Liver (tissue), 9 donors: ENCODE results near the gene SEMA3C. TPM values are rescaled to one million over a fixed set of nuclear protein-coding genes. Genes with fewer than 3 reads are reported as not detected.

ENCODE experiments used
- DNase-seq: peaks from one replicate; pipeline ENCODE4 v3.0.0-alpha.2; 2017; ENCODE audit warnings: low spot score
- H3K27ac ChIP-seq, 2 donors: one replicate each; pipeline ENCODE4 v1.7.0; 2013; ENCODE audit warnings: inconsistent platforms in 2 of 2, low read length in 2 of 2, control low read depth in 1 of 2, low read depth in 1 of 2, mild to moderate bottlenecking in 1 of 2
- H3K27me3 ChIP-seq, 4 donors: one replicate each; pipeline versions ENCODE4 v1.6.1 to v1.7.0; 2013; ENCODE audit warnings: low read length in 3 of 4, inconsistent platforms in 1 of 4, mild to moderate bottlenecking in 1 of 4, moderate library complexity in 1 of 4; ENCODE audit not compliant: control insufficient read depth in 4 of 4, insufficient read depth in 4 of 4
- H3K36me3 ChIP-seq, 4 donors: one replicate each; pipeline versions ENCODE4 v1.6.1 to v1.7.0; 2013; ENCODE audit warnings: low read length in 3 of 4, mild to moderate bottlenecking in 3 of 4, low read depth in 1 of 4, moderate library complexity in 1 of 4; ENCODE audit not compliant: control insufficient read depth in 4 of 4, insufficient read depth in 3 of 4
- H3K4me1 ChIP-seq, 4 donors: one replicate each; pipeline versions ENCODE4 v1.6.1 to v1.7.0; 2013; ENCODE audit warnings: low read length in 3 of 4, mild to moderate bottlenecking in 3 of 4, moderate library complexity in 1 of 4; ENCODE audit not compliant: control insufficient read depth in 4 of 4, insufficient read depth in 4 of 4
- H3K4me3 ChIP-seq, 3 donors: one replicate each; pipeline versions ENCODE4 v1.6.1 to v1.7.0; 2013; ENCODE audit warnings: low read length in 3 of 3, control low read depth in 1 of 3, low read depth in 1 of 3, mild to moderate bottlenecking in 1 of 3
- H3K9ac ChIP-seq, 2 donors: one replicate each; pipeline ENCODE4 v1.7.0; 2013; ENCODE audit warnings: low read length in 2 of 2, mild to moderate bottlenecking in 2 of 2, moderate library complexity in 2 of 2, control low read depth in 1 of 2, low read depth in 1 of 2
- H3K9me3 ChIP-seq, 4 donors: one replicate each; pipeline versions ENCODE4 v1.6.1 to v1.7.0; 2013; ENCODE audit warnings: low read length in 3 of 4; ENCODE audit not compliant: control insufficient read depth in 4 of 4
- ATF3 ChIP-seq: IDR thresholded peaks from 2 replicates; pipeline ENCODE4 v1.6.1; 2016; ENCODE audit warnings: antibody characterized with exemption
- CTCF ChIP-seq: fragments of 150-350 bp; IDR thresholded peaks from 2 replicates; pipeline ENCODE4 v1.5.1; 2017; ENCODE audit warnings: improper control_type of control experiment, low read depth, low read length; ENCODE audit not compliant: missing input control
- FOXA1 ChIP-seq: IDR thresholded peaks from 2 replicates; pipeline ENCODE4 v1.6.1; 2016; ENCODE audit warnings: antibody characterized with exemption
- GABPA ChIP-seq, 2 donors: IDR thresholded peaks in 1 of 2; conservative IDR thresholded peaks in 1 of 2; 2 replicates each; pipeline ENCODE4 v1.6.1; 2016; ENCODE audit warnings: antibody characterized with exemption in 2 of 2, mild to moderate bottlenecking in 1 of 2, moderate library complexity in 1 of 2
- HNF4A ChIP-seq, 2 donors: conservative IDR thresholded peaks; 2 replicates each; pipeline ENCODE4 v1.6.1; 2016; ENCODE audit warnings: antibody characterized with exemption in 2 of 2, mild to moderate bottlenecking in 2 of 2
- HNF4G ChIP-seq: IDR thresholded peaks from 2 replicates; pipeline ENCODE4 v1.6.1; 2016; ENCODE audit warnings: antibody characterized with exemption
- JUND ChIP-seq, 2 donors: IDR thresholded peaks; 2 replicates each; pipeline ENCODE4 v1.6.1; 2016; ENCODE audit warnings: antibody characterized with exemption in 2 of 2
- MAX ChIP-seq: IDR thresholded peaks from 2 replicates; pipeline ENCODE4 v1.6.1; 2016; ENCODE audit warnings: antibody characterized with exemption
- SP1 ChIP-seq: IDR thresholded peaks from 2 replicates; pipeline ENCODE4 v1.6.1; 2018; ENCODE audit warnings: antibody characterized with exemption, mild to moderate bottlenecking
- YY1 ChIP-seq: IDR thresholded peaks from 2 replicates; pipeline ENCODE4 v1.6.1; 2016; ENCODE audit warnings: antibody characterized with exemption, mild to moderate bottlenecking
- WGBS: extraction: QIAGEN DNeasy Blood & Tissue Kit; methylation state at CpG from one replicate; pipeline ENCODE4 v1.1.7; 2013; 5-methylcytosine and 5-hydroxymethylcytosine counted together
- polyA plus RNA-seq, 2 donors: library from polyadenylated mRNA; stranded (reverse) in 1 of 2; unstranded in 1 of 2; fragments of 200-250 nt in 1 of 2; fragments of >200 nt in 1 of 2; fragmentation: Nextera tagmentation in 1 of 2; extraction: Ambion mirVana in 1 of 2; gene quantifications; one replicate each; pipeline versions ENCODE4 v1.2.1 to v1.2.3, GENCODE V29; 2013 to 2015
- total RNA-seq, 2 donors: library from RNA; depleted of rRNA; stranded (reverse); fragments of >200 nt; gene quantifications; one replicate each; pipeline ENCODE4 v1.2.3, GENCODE V29; 2014
- donor health status: healthy.
- donor health status: healthy.
- donor health status: healthy.
- donor health status: healthy.
- donor health status: healthy.

SEMA3C gene
- total and polyA plus RNA-seq, 4 donors = 0.20 to 1.8 (median 0.64) TPM

- WGBS = 82% methylated on average over 4 of the region's 4 CpGs
- Histone ChIP-seq H3K9me3 (no peaks in the 10 kb centered on the region), H3K27ac (no peak overlapping the region), H3K4me1 (no peaks in the 10 kb centered on the region), H3K27me3 (no peaks in the 10 kb centered on the region), H3K4me3 (no peak overlapping the region), H3K9ac (no peak overlapping the region), H3K36me3 (no peaks in the 10 kb centered on the region)
- no peak for DNase-seq
- TF ChIP-seq CTCF (no peak), YY1 (no peak), HNF4G (no peak), GABPA (IDR thresholded peaks at IDR 0.05 in 1 of 2, conservative IDR thresholded peaks at IDR 0.05 in 1 of 2) (no peak), ATF3 (no peak)
Observed at GRCh38 chr7:80724249-80724871, 194.5 kb downstream of the SEMA3C start.

GRCh38 chr7:80722616-80723195 lies 196.1 kb downstream of the SEMA3C start:
- H3K9ac ChIP-seq = no peak overlapping the region
- 72% methylated on average over 3 of the region's 3 CpGs for WGBS
- H3K9me3 ChIP-seq = no peaks in the 10 kb centered on the region
- TF ChIP-seq MAX (no peak), HNF4A (conservative IDR thresholded peaks at IDR 0.05) (no peak), FOXA1 (no peak), SP1 (no peak)
- no peak overlapping the region for H3K27ac ChIP-seq
- no peaks in the 10 kb centered on the region for H3K27me3 ChIP-seq
- no peaks in the 10 kb centered on the region for H3K4me1 ChIP-seq
- no peak for DNase-seq
- H3K36me3 ChIP-seq = no peaks in the 10 kb centered on the region
- H3K4me3 ChIP-seq = no peak overlapping the region

- 71% methylated on average over 3 of the region's 3 CpGs for WGBS
- no peaks in the 10 kb centered on the region for H3K27me3 ChIP-seq
- H3K9me3 ChIP-seq = no peaks in the 10 kb centered on the region
- H3K36me3 ChIP-seq = no peaks in the 10 kb centered on the region
- H3K9ac ChIP-seq = no peak overlapping the region
- TF ChIP-seq JUND (IDR thresholded peaks at IDR 0.05) (peak; percentile 16 to 26), CTCF (no peak), HNF4A (conservative IDR thresholded peaks at IDR 0.05) (no peak)
- H3K27ac ChIP-seq = no peak overlapping the region
- no peak overlapping the region for H3K4me3 ChIP-seq
- no peak for DNase-seq
- no peaks in the 10 kb centered on the region for H3K4me1 ChIP-seq
Observed at GRCh38 chr7:80721883-80722615, 196.8 kb downstream of the SEMA3C start.
